Ovary (tissue), 3 donors: ENCODE data around the gene ABI1.

ENCODE experiments used
- EP300 ChIP-seq: sonication (generic); formaldehyde crosslinking; IDR thresholded peaks from one replicate; pipeline ENCODE4 v1.6.1; 2017; ENCODE audit warnings: antibody characterized with exemption
- POLR2A ChIP-seq: fragments of 450-650 bp; IDR thresholded peaks from one replicate; pipeline ENCODE4 v1.6.1; 2017; ENCODE audit warnings: antibody characterized with exemption, mild to moderate bottlenecking, moderate library complexity
- TF ChIP-seq, protein P1 (sequence below), 3 donors: fragments of 450-650 bp in 2 of 3; fragments of 200-600 bp in 1 of 3; IDR thresholded peaks; one replicate each; pipeline versions ENCODE4 v1.5.1 to v1.8.0; 2016 to 2022; ENCODE audit warnings: antibody characterized with exemption in 3 of 3, mild to moderate bottlenecking in 1 of 3
- donor health status: DM: no; HTN: no; CAD: no.

DNA sequence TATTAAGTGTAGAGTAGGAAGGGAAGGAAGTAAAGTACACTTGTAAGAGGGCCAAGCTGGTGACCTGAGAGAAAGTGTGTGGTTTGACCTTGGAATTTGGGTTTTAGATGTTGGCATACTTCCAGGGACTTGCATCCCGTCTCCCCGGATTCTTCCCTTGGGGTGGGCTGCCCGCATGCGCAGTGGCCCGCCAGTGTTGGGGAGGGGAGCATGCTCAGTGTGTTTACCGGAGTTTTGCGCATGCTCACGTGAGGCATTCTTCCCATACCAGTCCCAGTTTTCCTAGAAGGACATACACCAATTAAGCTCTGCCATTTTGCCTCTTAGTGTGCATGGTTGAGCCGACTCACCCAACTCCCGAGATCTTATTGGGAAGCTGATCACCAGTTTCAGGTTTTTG is 153.8 kb downstream of the ABI1 start:
- TF ChIP-seq, protein P1, sequence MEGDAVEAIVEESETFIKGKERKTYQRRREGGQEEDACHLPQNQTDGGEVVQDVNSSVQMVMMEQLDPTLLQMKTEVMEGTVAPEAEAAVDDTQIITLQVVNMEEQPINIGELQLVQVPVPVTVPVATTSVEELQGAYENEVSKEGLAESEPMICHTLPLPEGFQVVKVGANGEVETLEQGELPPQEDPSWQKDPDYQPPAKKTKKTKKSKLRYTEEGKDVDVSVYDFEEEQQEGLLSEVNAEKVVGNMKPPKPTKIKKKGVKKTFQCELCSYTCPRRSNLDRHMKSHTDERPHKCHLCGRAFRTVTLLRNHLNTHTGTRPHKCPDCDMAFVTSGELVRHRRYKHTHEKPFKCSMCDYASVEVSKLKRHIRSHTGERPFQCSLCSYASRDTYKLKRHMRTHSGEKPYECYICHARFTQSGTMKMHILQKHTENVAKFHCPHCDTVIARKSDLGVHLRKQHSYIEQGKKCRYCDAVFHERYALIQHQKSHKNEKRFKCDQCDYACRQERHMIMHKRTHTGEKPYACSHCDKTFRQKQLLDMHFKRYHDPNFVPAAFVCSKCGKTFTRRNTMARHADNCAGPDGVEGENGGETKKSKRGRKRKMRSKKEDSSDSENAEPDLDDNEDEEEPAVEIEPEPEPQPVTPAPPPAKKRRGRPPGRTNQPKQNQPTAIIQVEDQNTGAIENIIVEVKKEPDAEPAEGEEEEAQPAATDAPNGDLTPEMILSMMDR (IDR thresholded peaks at IDR 0.05), result no peak
- TF ChIP-seq EP300 (no peak), POLR2A (no peak)
